Neuron (in vitro differentiated cells): ENCODE results near the gene UPK1B.

ENCODE experiments used
- H2AFZ ChIP-seq: one replicate; pipeline ENCODE4 v1.6.1; 2013; ENCODE audit warnings: low read depth, mild to moderate bottlenecking, inconsistent platforms, low read length, moderate library complexity
- H3K27me3 ChIP-seq: one replicate; pipeline ENCODE4 v1.6.1; 2013; ENCODE audit warnings: low read length; ENCODE audit not compliant: insufficient read depth
- H3K36me3 ChIP-seq: one replicate; pipeline ENCODE4 v1.6.1; 2013; ENCODE audit warnings: low read length; ENCODE audit not compliant: insufficient read depth
- H3K4me1 ChIP-seq: one replicate; pipeline ENCODE4 v1.6.1; 2013; ENCODE audit warnings: low read length; ENCODE audit not compliant: insufficient read depth
- H3K4me3 ChIP-seq: 2 replicates; pipeline ENCODE4 v1.5.1; 2013; ENCODE audit warnings: mild to moderate bottlenecking, low read length, moderate library complexity
- H3K9me3 ChIP-seq: one replicate; pipeline ENCODE4 v1.6.1; 2013; ENCODE audit warnings: low read length

UPK1B gene

GRCh38 chr3:119220970-119221667 is 47.7 kb downstream of the UPK1B start:
- no peaks in the 10 kb centered on the region for H3K4me1 ChIP-seq
- no peaks in the 10 kb centered on the region for H3K9me3 ChIP-seq
- no peak overlapping the region for H2AFZ ChIP-seq
- no peak overlapping the region for H3K4me3 ChIP-seq
- H3K36me3 ChIP-seq = peaks cover 52% of the 10 kb centered on the region
- H3K27me3 ChIP-seq = no peaks in the 10 kb centered on the region

- Histone ChIP-seq H3K36me3 (peaks cover 50% of the 10 kb centered on the region), H3K27me3 (no peaks in the 10 kb centered on the region), H3K4me1 (no peaks in the 10 kb centered on the region), H3K4me3 (no peak overlapping the region), H3K9me3 (no peaks in the 10 kb centered on the region), H2AFZ (no peak overlapping the region)
These were observed 48.5 kb downstream of the UPK1B start for GRCh38 chr3:119221779-119222320.

- Histone ChIP-seq H3K27me3 (no peaks in the 10 kb centered on the region), H3K4me3 (no peak overlapping the region), H2AFZ (no peak overlapping the region), H3K4me1 (no peaks in the 10 kb centered on the region), H3K36me3 (peaks cover 46% of the 10 kb centered on the region), H3K9me3 (no peaks in the 10 kb centered on the region)
These were observed 49.0 kb downstream of the UPK1B start for GRCh38 chr3:119222391-119222790.

GRCh38 chr3:119223511-119223910 is 50.1 kb downstream of the UPK1B start:
- H3K36me3 ChIP-seq = peaks cover 38% of the 10 kb centered on the region
- no peaks in the 10 kb centered on the region for H3K27me3 ChIP-seq
- no peak overlapping the region for H2AFZ ChIP-seq
- no peak overlapping the region for H3K4me3 ChIP-seq
- no peaks in the 10 kb centered on the region for H3K9me3 ChIP-seq
- no peaks in the 10 kb centered on the region for H3K4me1 ChIP-seq

- no peaks in the 10 kb centered on the region for H3K27me3 ChIP-seq
- no peak overlapping the region for H2AFZ ChIP-seq
- H3K9me3 ChIP-seq = peaks cover 3% of the 10 kb centered on the region
- H3K4me1 ChIP-seq = no peaks in the 10 kb centered on the region
- no peak overlapping the region for H3K4me3 ChIP-seq
- peaks cover 36% of the 10 kb centered on the region for H3K36me3 ChIP-seq
These were observed 51.7 kb downstream of the UPK1B start for GRCh38 chr3:119225121-119225520.

GRCh38 chr3:119227070-119227850 is 53.9 kb downstream of the UPK1B start:
- no peak overlapping the region for H2AFZ ChIP-seq
- H3K27me3 ChIP-seq = no peaks in the 10 kb centered on the region
- peaks cover 3% of the 10 kb centered on the region for H3K9me3 ChIP-seq
- peaks cover 37% of the 10 kb centered on the region for H3K36me3 ChIP-seq
- no peaks in the 10 kb centered on the region for H3K4me1 ChIP-seq
- H3K4me3 ChIP-seq = no peak overlapping the region

- Histone ChIP-seq H3K4me3 (no peak overlapping the region), H3K36me3 (peaks cover 31% of the 10 kb centered on the region), H3K4me1 (no peaks in the 10 kb centered on the region)
These were observed 55.2 kb downstream of the UPK1B start for GRCh38 chr3:119228373-119229145.

GRCh38 chr3:119229190-119229589 is 55.8 kb downstream of the UPK1B start:
- Histone ChIP-seq H3K4me3 (no peak overlapping the region), H3K9me3 (peaks cover 3% of the 10 kb centered on the region), H2AFZ (no peak overlapping the region), H3K4me1 (no peaks in the 10 kb centered on the region), H3K36me3 (peaks cover 25% of the 10 kb centered on the region), H3K27me3 (no peaks in the 10 kb centered on the region)

More at GRCh38 chr3:119228373-119229145, 55.2 kb downstream of the UPK1B start:
- no peaks in the 10 kb centered on the region for H3K27me3 ChIP-seq
- H3K9me3 ChIP-seq = peaks cover 3% of the 10 kb centered on the region
- no peak overlapping the region for H2AFZ ChIP-seq

- peaks cover 26% of the 10 kb centered on the region for H3K36me3 ChIP-seq
These were observed 56.7 kb downstream of the UPK1B start for GRCh38 chr3:119230071-119230470.

GRCh38 chr3:119230745-119231144 is 57.3 kb downstream of the UPK1B start:
- peaks cover 26% of the 10 kb centered on the region for H3K36me3 ChIP-seq
- H3K27me3 ChIP-seq = no peaks in the 10 kb centered on the region
- H2AFZ ChIP-seq = no peak overlapping the region
- H3K4me3 ChIP-seq = no peak overlapping the region
- H3K9me3 ChIP-seq = peaks cover 3% of the 10 kb centered on the region
- no peaks in the 10 kb centered on the region for H3K4me1 ChIP-seq

More at GRCh38 chr3:119230071-119230470, 56.7 kb downstream of the UPK1B start:
- Histone ChIP-seq H3K4me3 (no peak overlapping the region), H3K4me1 (no peaks in the 10 kb centered on the region), H2AFZ (no peak overlapping the region), H3K9me3 (peaks cover 3% of the 10 kb centered on the region), H3K27me3 (no peaks in the 10 kb centered on the region)

GRCh38 chr3:119234610-119235009 is 61.2 kb downstream of the UPK1B start:
- H3K4me3 ChIP-seq = no peak overlapping the region
- H3K4me1 ChIP-seq = no peaks in the 10 kb centered on the region
- H3K9me3 ChIP-seq = peaks cover 3% of the 10 kb centered on the region
- peaks cover 20% of the 10 kb centered on the region for H3K36me3 ChIP-seq
- H2AFZ ChIP-seq = no peak overlapping the region
- H3K27me3 ChIP-seq = no peaks in the 10 kb centered on the region

- H2AFZ ChIP-seq = no peak overlapping the region
- H3K36me3 ChIP-seq = peaks cover 14% of the 10 kb centered on the region
- H3K4me1 ChIP-seq = peaks cover 5% of the 10 kb centered on the region
- H3K9me3 ChIP-seq = no peaks in the 10 kb centered on the region
- no peaks in the 10 kb centered on the region for H3K27me3 ChIP-seq
- no peak overlapping the region for H3K4me3 ChIP-seq
These were observed 61.8 kb downstream of the UPK1B start for GRCh38 chr3:119235151-119235550.

- no peaks in the 10 kb centered on the region for H3K9me3 ChIP-seq
- no peaks in the 10 kb centered on the region for H3K27me3 ChIP-seq
- H3K4me1 ChIP-seq = peaks cover 7% of the 10 kb centered on the region
- peaks cover 7% of the 10 kb centered on the region for H3K36me3 ChIP-seq
- no peak overlapping the region for H2AFZ ChIP-seq
- no peak overlapping the region for H3K4me3 ChIP-seq
These were observed 63.4 kb downstream of the UPK1B start for GRCh38 chr3:119236756-119237155.
